GM19238 (cell line): ENCODE data around the gene PABPN1L.

ENCODE experiments used
- DNase-seq: peaks from one replicate; pipeline ENCODE4 v3.0.0; 2011; ENCODE audit warnings: low spot score; ENCODE audit not compliant: insufficient read length

Gene PABPN1L

GRCh38 chr16:88870608-88871348, 4.3 kb upstream of the PABPN1L start:
- no peak for DNase-seq

- DNase-seq = no peak
These were observed 3.2 kb upstream of the PABPN1L start for GRCh38 chr16:88869673-88869980.

GRCh38 chr16:88868974-88869672, 2.7 kb upstream of the PABPN1L start:
- no peak for DNase-seq

GRCh38 chr16:88867581-88868246, 1.3 kb upstream of the PABPN1L start:
- no peak for DNase-seq

GRCh38 chr16:88865742-88866141, 718 bp downstream of the PABPN1L start:
- DNase-seq = no peak

GRCh38 chr16:88865310-88865709, 1.1 kb downstream of the PABPN1L start:
- DNase-seq = no peak

- no peak for DNase-seq
These were observed 1.9 kb downstream of the PABPN1L start for GRCh38 chr16:88864521-88864920.

- DNase-seq = no peak
These were observed 2.4 kb downstream of the PABPN1L start for GRCh38 chr16:88864099-88864498.

- no peak for DNase-seq
These were observed 3.0 kb downstream of the PABPN1L start for GRCh38 chr16:88863426-88863825.

GRCh38 chr16:88862968-88863367, 3.5 kb downstream of the PABPN1L start:
- DNase-seq = no peak

GRCh38 chr16:88861359-88861758, 5.1 kb downstream of the PABPN1L start:
- no peak for DNase-seq

- DNase-seq = no peak
These were observed 6.9 kb downstream of the PABPN1L start for GRCh38 chr16:88859381-88860091.

GRCh38 chr16:88857728-88858339, 8.6 kb downstream of the PABPN1L start:
- peak; percentile 93 for DNase-seq

- DNase-seq = peak; percentile 100
These were observed 9.4 kb downstream of the PABPN1L start, which contains the start of the genes GALNS and TRAPPC2L for GRCh38 chr16:88856828-88857727. Gene GALNS (minus strand): TSS chr16:88856947. CDS start chr16:88856877, 70 bp downstream. Gene TRAPPC2L (plus strand): TSS chr16:88857127. CDS start chr16:88857151, 24 bp downstream.

- DNase-seq = no peak
These were observed 10.2 kb downstream of the PABPN1L start for GRCh38 chr16:88856122-88856827.

GRCh38 chr16:88855736-88856121, 10.7 kb downstream of the PABPN1L start:
- DNase-seq = no peak

GRCh38 chr16:88855176-88855575, 11.3 kb downstream of the PABPN1L start:
- DNase-seq = no peak

GRCh38 chr16:88854306-88855111, 12.0 kb downstream of the PABPN1L start:
- peak; percentile 48 for DNase-seq
